GM18873 (cell line): ENCODE results near the gene THBS4.

ENCODE experiments used
- ATAC-seq: cut with Tn5 transposase; IDR thresholded peaks from one replicate; pipeline ENCODE4 v1.9.1; 2021; ENCODE audit warnings: mild to moderate bottlenecking, moderate library complexity, moderate number of reproducible peaks; ENCODE audit not compliant: unreplicated experiment, low FRiP score

THBS4 gene

GRCh38 chr5:80042330-80042729 lies 7.2 kb downstream of the THBS4 start:
- ATAC-seq: no peak

GRCh38 chr5:80043187-80043586 lies 8.0 kb downstream of the THBS4 start:
- ATAC-seq: no peak

GRCh38 chr5:80048084-80048780 lies 13.1 kb downstream of the THBS4 start:
- no peak for ATAC-seq

- no peak for ATAC-seq
Observed at GRCh38 chr5:80052464-80052863, 17.3 kb downstream of the THBS4 start.

GRCh38 chr5:80054682-80055081 lies 19.5 kb downstream of the THBS4 start:
- no peak for ATAC-seq

- no peak for ATAC-seq
Observed at GRCh38 chr5:80055491-80056170, 20.5 kb downstream of the THBS4 start.

- no peak for ATAC-seq
Observed at GRCh38 chr5:80057099-80057498, 22.0 kb downstream of the THBS4 start.

GRCh38 chr5:80057921-80058320 lies 22.8 kb downstream of the THBS4 start:
- ATAC-seq: no peak

- no peak for ATAC-seq
Observed at GRCh38 chr5:80059354-80059980, 24.3 kb downstream of the THBS4 start.

GRCh38 chr5:80060966-80061365 lies 25.8 kb downstream of the THBS4 start:
- ATAC-seq: no peak

- no peak for ATAC-seq
Observed at GRCh38 chr5:80061547-80061946, 26.4 kb downstream of the THBS4 start.

- ATAC-seq: no peak
Observed at GRCh38 chr5:80064124-80064523, 29.0 kb downstream of the THBS4 start.

GRCh38 chr5:80067016-80067415 lies 31.9 kb downstream of the THBS4 start:
- no peak for ATAC-seq

- no peak for ATAC-seq
Observed at GRCh38 chr5:80067531-80068245, 32.5 kb downstream of the THBS4 start.

GRCh38 chr5:80068246-80068636 lies 33.1 kb downstream of the THBS4 start:
- no peak for ATAC-seq

- no peak for ATAC-seq
Observed at GRCh38 chr5:80068775-80069174, 33.6 kb downstream of the THBS4 start.

- no peak for ATAC-seq
Observed at GRCh38 chr5:80069251-80069800, 34.2 kb downstream of the THBS4 start.

- ATAC-seq: no peak
Observed at GRCh38 chr5:80069918-80070318, 34.8 kb downstream of the THBS4 start.

GRCh38 chr5:80070338-80071056 lies 35.3 kb downstream of the THBS4 start:
- ATAC-seq: no peak

- ATAC-seq: no peak
Observed at GRCh38 chr5:80071510-80072021, 36.4 kb downstream of the THBS4 start.
